Testis (tissue), 2 donors: ENCODE measurements around the gene CISD3.

ENCODE experiments used
- POLR2A ChIP-seq: fragments of 450-650 bp; IDR thresholded peaks from one replicate; pipeline ENCODE4 v1.6.1; 2017; ENCODE audit warnings: antibody characterized with exemption, mild to moderate bottlenecking, moderate library complexity
- TF ChIP-seq, protein P1 (sequence below), 3 experiments: fragments of 450-650 bp in 2 of 3; fragments of 200-600 bp in 1 of 3; sonication (generic) in 1 of 3; IDR thresholded peaks; one replicate each; pipeline ENCODE4 v1.5.1; 2016 to 2019; ENCODE audit warnings: antibody characterized with exemption in 3 of 3, mild to moderate bottlenecking in 2 of 3, moderate library complexity in 1 of 3

DNA sequence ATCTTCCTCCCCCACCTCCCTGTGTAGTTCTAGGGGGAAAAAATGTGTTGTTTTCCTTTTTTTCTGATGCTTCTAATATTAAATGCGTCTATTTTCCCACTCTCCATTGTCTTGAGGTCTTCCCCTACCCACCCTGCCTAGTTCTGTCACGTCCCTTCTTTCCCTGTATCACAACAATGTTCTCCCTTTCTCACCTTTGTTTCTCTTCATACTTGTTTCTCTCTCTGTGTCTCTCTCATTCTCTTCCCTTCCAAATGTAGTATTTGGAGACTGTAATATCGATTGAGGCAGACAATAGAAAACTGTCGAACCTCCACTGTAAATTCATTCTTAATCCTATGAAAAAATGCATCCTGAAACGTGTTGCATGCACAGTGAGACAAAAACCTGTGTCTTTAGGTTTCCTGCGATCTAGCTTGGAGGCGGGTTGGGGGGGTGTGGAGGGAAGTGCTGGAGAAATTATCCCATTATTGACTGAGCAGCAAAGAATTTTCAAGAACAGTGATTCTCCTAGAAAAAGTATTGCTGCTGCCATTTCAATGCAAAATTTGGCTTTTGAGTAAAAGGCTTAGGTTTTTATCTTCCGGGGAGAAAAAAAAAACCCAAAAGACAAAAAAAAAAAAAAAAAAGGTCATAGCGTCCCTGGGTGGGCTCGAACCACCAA is 21.1 kb downstream of the CISD3 start:
- TF ChIP-seq, protein P1, sequence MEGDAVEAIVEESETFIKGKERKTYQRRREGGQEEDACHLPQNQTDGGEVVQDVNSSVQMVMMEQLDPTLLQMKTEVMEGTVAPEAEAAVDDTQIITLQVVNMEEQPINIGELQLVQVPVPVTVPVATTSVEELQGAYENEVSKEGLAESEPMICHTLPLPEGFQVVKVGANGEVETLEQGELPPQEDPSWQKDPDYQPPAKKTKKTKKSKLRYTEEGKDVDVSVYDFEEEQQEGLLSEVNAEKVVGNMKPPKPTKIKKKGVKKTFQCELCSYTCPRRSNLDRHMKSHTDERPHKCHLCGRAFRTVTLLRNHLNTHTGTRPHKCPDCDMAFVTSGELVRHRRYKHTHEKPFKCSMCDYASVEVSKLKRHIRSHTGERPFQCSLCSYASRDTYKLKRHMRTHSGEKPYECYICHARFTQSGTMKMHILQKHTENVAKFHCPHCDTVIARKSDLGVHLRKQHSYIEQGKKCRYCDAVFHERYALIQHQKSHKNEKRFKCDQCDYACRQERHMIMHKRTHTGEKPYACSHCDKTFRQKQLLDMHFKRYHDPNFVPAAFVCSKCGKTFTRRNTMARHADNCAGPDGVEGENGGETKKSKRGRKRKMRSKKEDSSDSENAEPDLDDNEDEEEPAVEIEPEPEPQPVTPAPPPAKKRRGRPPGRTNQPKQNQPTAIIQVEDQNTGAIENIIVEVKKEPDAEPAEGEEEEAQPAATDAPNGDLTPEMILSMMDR (IDR thresholded peaks at IDR 0.05), result no peak
- no peak for TF ChIP-seq POLR2A
